GM21526 (cell line): ENCODE data around the gene USP6NL.
"Not testable (repeated sequence)": the region's sequence is repeated elsewhere in the genome, so short reads cannot be mapped to it uniquely, and the experiment has no call there.

Source experiments
- ATAC-seq: cut with Tn5 transposase; IDR thresholded peaks from one replicate; pipeline ENCODE4 v1.9.1; 2021; ENCODE audit warnings: moderate library complexity; ENCODE audit not compliant: unreplicated experiment, low FRiP score

USP6NL gene

DNA sequence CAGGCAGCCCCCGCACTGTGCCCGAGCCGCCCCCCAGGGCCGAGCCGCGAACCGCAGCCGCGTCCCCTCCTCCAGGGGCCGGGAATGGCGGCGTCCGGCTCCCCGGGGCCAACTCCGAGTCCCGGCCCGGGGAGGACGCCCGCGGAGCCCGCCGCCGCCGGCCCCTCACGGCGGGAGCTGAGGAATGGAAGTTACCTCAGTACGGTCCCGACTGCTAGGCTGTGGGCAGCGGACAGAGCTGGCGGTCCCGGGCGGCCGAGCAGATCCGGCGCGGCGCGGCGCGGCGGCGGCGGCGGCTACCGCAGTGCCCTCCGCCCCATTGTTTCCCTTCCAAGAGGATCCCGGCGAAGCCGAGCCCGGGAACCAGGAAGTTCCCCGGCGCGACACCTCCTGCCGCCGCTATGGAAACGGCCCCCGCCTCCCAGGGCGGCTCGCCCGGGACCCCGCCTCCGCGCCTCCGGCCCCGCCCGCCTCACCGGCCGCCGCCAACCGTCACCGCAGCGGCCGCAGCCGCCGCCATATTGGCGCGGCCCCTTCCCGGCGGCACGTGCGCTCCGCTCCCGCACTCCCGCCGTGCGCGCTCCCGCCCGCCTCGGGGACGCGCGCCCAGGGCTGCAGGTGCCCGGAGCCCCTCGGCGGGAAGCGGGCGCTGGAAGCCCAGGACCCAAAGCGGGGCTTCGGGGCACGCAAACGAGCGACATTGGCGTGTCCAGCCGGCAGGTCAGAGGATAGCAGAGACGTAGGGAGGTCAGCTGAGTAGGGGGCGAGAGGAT, at the start of gene USP6NL:
USP6NL (minus strand) TSS at position 403 of the 773 bp plus-strand sequence. CDS start 14,016 bp downstream, outside the sequence.
- ATAC-seq, result peak; percentile 49

DNA sequence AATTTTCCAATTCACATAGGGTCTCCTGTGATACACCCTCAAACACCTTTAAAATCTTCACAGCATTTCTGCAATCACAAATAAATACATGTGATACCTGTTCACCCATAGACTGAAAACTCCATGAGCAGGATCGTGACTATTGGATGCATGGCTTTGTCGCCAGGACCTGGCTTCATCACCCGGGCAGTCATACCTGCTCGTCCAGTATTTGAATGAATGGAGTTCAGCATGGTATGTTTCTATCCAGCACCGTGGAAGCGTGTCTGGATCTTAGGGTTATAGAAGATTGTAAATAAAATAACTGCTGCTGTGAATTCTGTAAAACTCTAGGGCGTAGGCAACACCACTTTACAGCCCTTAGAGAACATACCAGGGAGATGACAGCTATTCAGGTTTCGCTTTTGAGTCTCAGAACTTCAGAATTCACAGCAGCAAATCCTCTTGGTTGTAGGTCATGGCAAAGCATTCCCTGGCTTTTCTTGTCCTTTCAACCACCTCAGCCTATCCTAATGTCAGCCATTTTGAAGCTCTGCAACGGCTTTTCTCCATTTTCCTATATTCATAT, 47.4 kb upstream of the USP6NL start:
- no peak for ATAC-seq

- ATAC-seq, result no peak
Measured at GRCh38 chr10:11655836-11656235, 44.4 kb upstream of the USP6NL start.

DNA sequence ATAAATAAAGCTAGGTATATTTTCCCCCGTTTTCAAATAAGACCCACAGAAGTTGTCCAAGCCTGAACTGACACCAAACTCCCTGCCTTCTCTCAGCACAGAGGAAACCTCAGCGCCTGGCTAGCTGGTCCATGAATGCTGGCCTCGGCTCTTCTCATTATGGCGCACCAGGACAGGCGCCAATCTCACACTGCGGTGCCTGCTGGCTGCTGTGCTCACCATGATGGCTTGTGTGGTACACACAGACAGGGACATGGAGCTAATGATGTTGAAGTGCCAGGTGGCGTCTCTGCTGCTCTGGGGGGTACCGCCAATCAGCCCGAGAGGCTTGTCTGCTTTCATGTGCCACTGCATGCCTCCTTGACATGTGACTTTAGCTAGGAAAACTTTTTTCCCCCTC, 43.2 kb upstream of the USP6NL start:
- ATAC-seq, result no peak

DNA sequence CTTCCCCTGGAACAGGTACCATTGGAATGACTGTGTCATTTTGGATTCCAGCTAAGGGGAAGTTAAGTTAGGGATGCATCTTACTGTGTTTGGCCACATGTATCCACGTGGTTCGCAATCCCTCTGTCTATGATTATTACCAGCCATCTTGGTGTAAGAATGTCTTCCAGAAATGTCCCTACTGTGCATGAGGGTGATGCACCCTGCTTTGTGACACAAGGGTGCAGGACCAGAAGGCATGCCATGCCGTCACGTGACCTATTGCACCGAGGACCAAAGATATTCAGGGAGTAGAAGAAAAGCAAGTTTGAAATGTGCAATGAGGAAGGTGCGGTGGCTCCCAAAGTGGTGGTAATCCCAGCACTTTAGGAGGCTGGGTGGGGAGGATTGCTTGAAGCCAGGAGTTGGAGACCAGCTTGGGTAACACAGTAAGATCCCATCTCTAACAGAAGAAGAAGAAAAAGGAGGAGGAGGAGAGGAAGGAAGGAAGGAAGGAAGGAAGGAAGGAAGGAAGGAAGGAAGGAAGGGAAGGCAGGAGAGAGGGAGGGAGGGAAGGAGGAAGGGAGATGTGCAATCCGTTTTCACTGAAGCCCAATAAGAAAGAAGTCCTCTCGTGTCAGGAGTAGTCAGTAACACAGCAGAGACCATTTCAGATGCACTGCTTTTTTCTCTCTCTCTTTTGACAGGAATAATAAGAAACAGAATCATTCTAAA, 42.5 kb upstream of the USP6NL start:
- ATAC-seq, result no peak

- ATAC-seq, result no peak
Measured at GRCh38 chr10:11647676-11648075, 36.2 kb upstream of the USP6NL start.

- ATAC-seq, result no peak
Measured at GRCh38 chr10:11646450-11646849, 35.0 kb upstream of the USP6NL start.

GRCh38 chr10:11643039-11643438, 31.6 kb upstream of the USP6NL start:
- no peak for ATAC-seq

DNA sequence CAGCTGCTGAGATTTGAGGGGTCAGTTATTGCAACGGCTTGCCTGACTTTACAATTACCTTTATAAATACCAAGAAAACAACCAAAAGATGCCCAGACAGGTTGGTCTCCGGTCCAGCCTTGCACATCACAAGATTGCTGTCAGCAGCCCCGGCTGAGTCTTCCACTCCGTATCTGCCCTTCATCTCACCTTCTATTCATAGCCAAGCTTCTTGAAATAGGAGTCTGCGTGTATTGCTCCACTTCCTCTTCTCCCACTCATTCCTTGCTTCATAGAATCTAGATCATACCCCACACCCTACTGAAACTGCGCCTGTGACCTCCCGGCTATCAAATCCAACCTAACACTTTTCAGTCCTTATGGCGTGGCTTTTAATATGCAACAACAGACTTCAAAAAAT, 31.1 kb upstream of the USP6NL start:
- ATAC-seq, result no peak

DNA sequence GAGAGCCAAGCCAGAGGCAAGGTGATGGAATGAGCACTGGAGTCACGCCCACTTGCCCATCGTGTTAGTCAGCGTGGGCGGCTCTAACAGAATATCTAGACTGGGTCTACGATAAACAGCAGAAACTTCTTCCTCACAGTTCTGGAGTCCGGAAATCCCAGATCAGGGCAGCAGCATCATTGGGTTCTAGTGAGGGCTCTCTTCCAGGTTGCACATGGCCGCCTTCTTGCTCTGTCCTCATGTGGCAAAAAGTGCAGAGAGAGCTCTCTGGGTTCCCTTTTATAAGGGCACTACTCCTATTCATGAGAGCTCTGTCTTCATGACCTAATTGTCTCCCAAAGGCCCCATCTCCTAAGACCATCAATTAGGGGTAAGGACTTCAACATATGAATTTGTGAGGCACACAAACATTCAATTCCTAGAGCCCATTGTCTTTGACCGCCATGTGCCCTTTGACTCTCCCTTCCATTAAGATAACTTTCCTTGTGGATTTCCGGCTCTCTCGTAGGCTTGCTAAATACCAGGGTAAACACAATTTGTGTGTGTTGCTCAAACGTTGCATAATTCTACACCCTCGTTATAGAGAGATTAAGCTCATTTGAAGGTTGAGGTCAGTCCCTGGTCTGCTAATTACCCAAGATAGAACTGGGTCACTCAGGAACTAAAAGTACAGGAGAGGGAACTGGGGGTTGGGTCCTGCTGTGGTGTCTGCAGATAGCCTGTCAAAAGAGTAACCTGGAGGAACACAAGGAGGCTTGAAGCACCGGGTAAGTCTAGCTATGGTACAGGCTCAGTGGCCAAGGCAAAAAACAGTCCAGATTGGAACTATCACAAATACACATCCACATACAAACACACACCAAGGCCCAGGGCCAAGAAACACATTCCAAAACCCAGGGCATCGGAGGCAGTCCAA, 28.7 kb upstream of the USP6NL start:
- ATAC-seq, result no peak

DNA sequence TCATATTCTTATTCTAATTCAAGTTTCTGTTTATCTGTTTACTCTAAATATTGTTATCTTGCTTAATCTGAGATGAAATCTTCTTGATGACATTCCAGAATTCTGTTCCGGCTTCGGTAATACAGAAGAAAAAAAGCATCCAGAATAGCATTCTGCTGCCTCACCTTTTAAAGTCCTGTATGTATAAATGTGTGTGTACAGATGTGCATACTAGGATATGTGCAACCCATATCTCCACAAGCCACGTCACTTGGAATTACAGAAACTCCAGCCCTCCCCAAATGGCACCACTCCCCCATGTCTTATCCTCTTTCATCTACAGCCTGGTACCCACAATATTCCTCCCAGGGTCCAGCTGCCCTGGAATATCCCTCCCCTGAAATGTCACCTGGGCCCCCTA, 27.9 kb upstream of the USP6NL start:
- ATAC-seq, result no peak

- ATAC-seq, result peak; percentile 95
Measured at GRCh38 chr10:11638055-11638698, 26.7 kb upstream of the USP6NL start.

- no peak for ATAC-seq
Measured at GRCh38 chr10:11636697-11637303, 25.4 kb upstream of the USP6NL start.

GRCh38 chr10:11631890-11632587, 20.6 kb upstream of the USP6NL start:
- ATAC-seq, result peak; percentile 95

- no peak for ATAC-seq
Measured at GRCh38 chr10:11631291-11631690, 19.8 kb upstream of the USP6NL start.

GRCh38 chr10:11629731-11630130, 18.3 kb upstream of the USP6NL start:
- ATAC-seq, result no peak

GRCh38 chr10:11627941-11628340, 16.5 kb upstream of the USP6NL start:
- not testable (repeated sequence) for ATAC-seq

- ATAC-seq, result no peak
Measured at GRCh38 chr10:11626071-11626470, 14.6 kb upstream of the USP6NL start.
